SU-DHL-6 (cell line): ENCODE measurements around the gene ATP6V0A1.
"Not testable (repeated sequence)": the region's sequence is repeated elsewhere in the genome, so short reads cannot be mapped to it uniquely, and the experiment has no call there.

Experiments
- CTCF ChIP-seq: fragments of 200-600 bp; sonication (generic); IDR thresholded peaks from one replicate; pipeline ENCODE4 v1.5.1; 2017; ENCODE audit warnings: antibody characterized with exemption, mild to moderate bottlenecking, low read length, moderate library complexity; ENCODE audit not compliant: insufficient read depth, poor library complexity, severe bottlenecking
- EZH2phosphoT487 ChIP-seq: fragments of 200-600 bp; sonication (generic), shearing (Covaris generic); conservative IDR thresholded peaks from 2 replicates; pipeline ENCODE4 v1.6.1; 2018; ENCODE audit warnings: mild to moderate bottlenecking, antibody characterized with exemption, low read length, moderate library complexity, mixed read lengths

DNA sequence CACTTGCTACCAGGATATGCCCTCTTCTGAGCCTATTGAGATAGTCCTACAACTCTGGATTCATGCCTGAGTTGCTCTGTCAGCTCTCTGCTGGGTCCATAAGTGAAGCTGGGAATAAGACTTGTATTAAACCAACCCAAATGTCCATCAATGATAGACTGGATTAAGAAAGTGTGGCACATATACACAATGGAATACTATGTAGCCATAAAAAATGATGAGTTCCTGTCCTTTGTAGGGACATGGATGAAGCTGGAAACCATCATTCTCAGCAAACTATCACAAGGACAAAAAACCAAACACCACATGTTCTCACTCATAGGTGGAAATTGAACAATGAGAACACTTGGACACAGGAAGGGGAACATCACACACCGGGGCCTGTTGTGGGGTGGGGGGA is 19.1 kb downstream of the ATP6V0A1 start:
- not testable (repeated sequence) for TF ChIP-seq CTCF, EZH2phosphoT487
